ENCODE results near the gene STRADA.

DNA sequence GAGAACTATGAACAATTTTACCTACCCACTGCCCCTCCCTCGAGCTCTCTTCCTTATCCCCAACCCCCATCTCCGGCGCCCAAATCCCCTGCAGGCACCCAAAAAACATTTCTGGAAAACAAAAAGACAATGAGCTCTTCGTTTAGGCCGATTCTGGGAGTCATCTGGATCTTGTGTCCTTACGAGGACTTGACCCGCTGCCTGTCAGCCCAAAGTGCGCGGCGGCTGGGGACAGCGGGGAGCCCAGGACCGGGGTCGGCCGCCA, 524 bp downstream of the STRADA start:
- TF ChIP-seq SP1 (IDR thresholded peaks at IDR 0.05; ENCODE audit: low read depth, low read length): no peak
- no peak for TF ChIP-seq ZNF274 (IDR thresholded peaks at IDR 0.05; ENCODE audit: insufficient read depth, insufficient read length)
- no peak for TF ChIP-seq POLR2A (IDR thresholded peaks at IDR 0.05; ENCODE audit: low read depth, low read length)
- TF ChIP-seq CHD1 (IDR thresholded peaks at IDR 0.05; ENCODE audit: low read depth, low read length): no peak
- no peak for TF ChIP-seq CTCF (IDR thresholded peaks at IDR 0.05 in 2 of 3, conservative IDR thresholded peaks at IDR 0.05 in 1 of 3; ENCODE audit: control insufficient read depth in 2 of 3, extremely low read depth in 1 of 3, insufficient read depth in 1 of 3, low read depth in 3 of 3, low read length in 3 of 3)
- no peak for TF ChIP-seq ZBTB11 (CRISPR knock-in tag; IDR thresholded peaks at IDR 0.05)
- TF ChIP-seq CBX5 (IDR thresholded peaks at IDR 0.05; ENCODE audit: low read depth): no peak
- no peak for TF ChIP-seq LARP7 (IDR thresholded peaks at IDR 0.05)
- TF ChIP-seq ZBTB40 (IDR thresholded peaks at IDR 0.05; ENCODE audit: borderline replicate concordance): no peak
